HFFc6 (cell line): ENCODE results near the gene TRIM31. TPM values are rescaled to one million over a fixed set of nuclear protein-coding genes. Genes with fewer than 3 reads are reported as not detected.
"Not testable (repeated sequence)": the region's sequence is repeated elsewhere in the genome, so short reads cannot be mapped to it uniquely, and the experiment has no call there.

ENCODE experiments used
- DNase-seq: peaks from one replicate; pipeline ENCODE4 v3.0.0-alpha.2; 2018
- H3K27ac Mint-ChIP-seq: 2 replicates; pipeline ENCODE4 v1.8.0; 2020; ENCODE audit warnings: mild to moderate bottlenecking, mixed read lengths
- H3K27me3 Mint-ChIP-seq: 2 replicates; pipeline ENCODE4 v1.8.0; 2021; ENCODE audit warnings: mild to moderate bottlenecking, moderate library complexity, mixed read lengths; ENCODE audit not compliant: insufficient read depth
- H3K36me3 Mint-ChIP-seq: 2 replicates; pipeline ENCODE4 v1.8.0; 2021; ENCODE audit warnings: low read depth, mixed read lengths
- H3K4me1 Mint-ChIP-seq: 2 replicates; pipeline ENCODE4 v1.8.0; 2020; ENCODE audit warnings: low read depth, mixed read lengths
- H3K4me3 Mint-ChIP-seq: 2 replicates; pipeline ENCODE4 v1.8.0; 2020; ENCODE audit warnings: mild to moderate bottlenecking, moderate library complexity, mixed read lengths
- H3K9me3 Mint-ChIP-seq: 2 replicates; pipeline ENCODE4 v1.8.0; 2020; ENCODE audit warnings: mild to moderate bottlenecking, mixed read lengths
- total RNA-seq, 6 experiments: library from RNA; stranded (reverse); fragmentation: NEBNext Ultra II Directional; extraction: Animal tissue kit (Norgen Biotek cat#: 25700); gene quantifications; 2 replicates in 1 of 6; 3 replicates in 5 of 6; pipeline ENCODE4 v1.2.3, GENCODE V29; 2021
- TF ChIP-seq, protein P1 (sequence below): fragments of 200-600 bp; sonication (generic); IDR thresholded peaks from 2 replicates; pipeline ENCODE4 v1.5.0; 2021; ENCODE audit warnings: antibody characterized with exemption, mild to moderate bottlenecking

Gene TRIM31
- total RNA-seq, 6 experiments from 2014 or later = not detected

DNA sequence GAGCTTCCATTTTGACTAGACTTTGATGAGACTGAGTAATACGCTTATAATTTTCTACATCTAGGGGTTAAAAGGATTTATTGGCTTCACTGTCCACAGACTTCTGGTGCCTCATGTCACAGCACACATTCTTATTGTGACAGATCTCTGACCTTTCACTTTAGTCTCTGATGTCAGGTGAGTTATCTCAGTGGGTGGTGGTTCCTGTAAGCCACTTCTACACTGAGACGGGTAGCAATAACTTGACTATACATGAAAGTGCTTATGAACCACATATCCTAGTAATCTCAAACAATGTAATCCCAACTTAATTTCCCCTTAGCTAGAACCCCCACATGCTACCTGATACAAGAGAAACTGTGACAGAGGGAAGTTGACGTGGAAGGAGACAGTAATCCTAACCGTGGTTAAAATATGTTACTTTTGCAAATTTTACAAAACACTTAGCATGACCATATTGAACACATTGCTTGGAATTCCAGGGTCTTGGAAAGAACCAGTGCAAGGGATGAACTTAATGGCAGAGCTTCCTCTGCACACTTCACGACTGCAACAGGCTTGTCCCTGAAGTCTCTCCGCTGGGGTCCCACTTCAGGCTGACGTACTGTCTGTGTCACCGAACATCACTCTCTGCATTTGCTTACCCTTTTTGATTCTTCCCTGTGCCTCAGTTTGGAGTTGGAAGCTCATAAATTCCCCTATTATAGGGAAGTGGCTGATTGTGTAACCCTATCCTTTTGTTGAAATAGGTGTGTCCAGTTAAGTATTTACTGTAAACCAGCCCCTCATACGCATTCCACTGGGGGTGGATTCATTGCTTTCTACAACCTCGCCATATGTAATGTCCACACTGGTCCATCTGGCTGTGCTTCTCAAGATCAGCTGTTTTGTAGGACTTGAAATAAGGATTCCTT, 16.6 kb upstream of the TRIM31 start:
- H3K9me3 Mint-ChIP-seq = no peaks in the 10 kb centered on the region
- no peak overlapping the region for H3K27ac Mint-ChIP-seq
- TF ChIP-seq, protein P1, sequence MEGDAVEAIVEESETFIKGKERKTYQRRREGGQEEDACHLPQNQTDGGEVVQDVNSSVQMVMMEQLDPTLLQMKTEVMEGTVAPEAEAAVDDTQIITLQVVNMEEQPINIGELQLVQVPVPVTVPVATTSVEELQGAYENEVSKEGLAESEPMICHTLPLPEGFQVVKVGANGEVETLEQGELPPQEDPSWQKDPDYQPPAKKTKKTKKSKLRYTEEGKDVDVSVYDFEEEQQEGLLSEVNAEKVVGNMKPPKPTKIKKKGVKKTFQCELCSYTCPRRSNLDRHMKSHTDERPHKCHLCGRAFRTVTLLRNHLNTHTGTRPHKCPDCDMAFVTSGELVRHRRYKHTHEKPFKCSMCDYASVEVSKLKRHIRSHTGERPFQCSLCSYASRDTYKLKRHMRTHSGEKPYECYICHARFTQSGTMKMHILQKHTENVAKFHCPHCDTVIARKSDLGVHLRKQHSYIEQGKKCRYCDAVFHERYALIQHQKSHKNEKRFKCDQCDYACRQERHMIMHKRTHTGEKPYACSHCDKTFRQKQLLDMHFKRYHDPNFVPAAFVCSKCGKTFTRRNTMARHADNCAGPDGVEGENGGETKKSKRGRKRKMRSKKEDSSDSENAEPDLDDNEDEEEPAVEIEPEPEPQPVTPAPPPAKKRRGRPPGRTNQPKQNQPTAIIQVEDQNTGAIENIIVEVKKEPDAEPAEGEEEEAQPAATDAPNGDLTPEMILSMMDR = no peak
- no peak for DNase-seq
- peaks cover 6% of the 10 kb centered on the region for H3K4me1 Mint-ChIP-seq
- H3K4me3 Mint-ChIP-seq = no peak overlapping the region
- H3K27me3 Mint-ChIP-seq = peaks cover 54% of the 10 kb centered on the region
- H3K36me3 Mint-ChIP-seq = no peaks in the 10 kb centered on the region

DNA sequence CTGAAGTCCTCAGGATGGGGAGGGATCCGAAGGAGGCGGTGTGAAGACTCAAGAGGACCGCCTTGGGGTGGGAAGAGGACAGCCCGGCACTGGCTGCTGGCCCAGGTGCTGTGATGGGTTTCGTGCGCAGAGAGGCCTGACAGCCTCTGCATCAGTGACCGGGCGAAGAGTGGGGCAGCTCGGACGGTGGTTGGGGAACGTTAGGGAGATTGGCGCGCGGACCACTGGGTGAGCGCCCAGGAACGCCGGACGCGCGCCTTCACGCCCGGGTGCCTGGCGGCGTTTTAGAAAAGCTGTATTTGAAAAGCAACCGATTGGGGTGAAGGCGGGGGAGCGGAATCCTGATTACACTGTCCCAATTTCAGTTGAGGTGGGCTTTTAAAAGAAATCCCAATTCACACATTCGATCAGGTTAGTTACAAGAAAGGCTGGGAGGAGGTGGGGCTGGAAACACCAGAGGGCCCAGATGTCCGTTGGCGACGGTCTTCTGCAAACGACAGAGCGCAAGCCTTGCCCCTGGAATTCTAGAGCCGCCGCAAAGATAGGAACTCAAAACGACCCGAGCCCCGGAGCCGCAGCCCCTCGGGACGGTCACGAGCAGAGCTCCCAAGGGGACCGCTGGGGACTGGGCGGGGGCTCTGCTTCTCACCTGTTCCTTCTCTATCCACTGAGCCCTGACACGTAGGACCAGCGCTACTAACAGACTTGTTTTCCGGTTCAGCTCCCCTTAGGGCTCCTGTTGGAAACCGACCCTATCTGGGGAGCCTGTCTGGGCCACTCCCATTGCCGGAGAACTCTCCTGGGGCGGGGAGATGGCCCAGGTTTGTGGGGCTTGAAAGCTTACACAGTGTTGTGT, 14.6 kb upstream of the TRIM31 start:
- H3K9me3 Mint-ChIP-seq = no peaks in the 10 kb centered on the region
- H3K27me3 Mint-ChIP-seq = peaks cover 52% of the 10 kb centered on the region
- DNase-seq = no peak
- TF ChIP-seq, protein P1 = no peak
- peaks cover 15% of the 10 kb centered on the region for H3K4me1 Mint-ChIP-seq
- no peaks in the 10 kb centered on the region for H3K36me3 Mint-ChIP-seq
- H3K27ac Mint-ChIP-seq = no peak overlapping the region
- H3K4me3 Mint-ChIP-seq = 0 out of 2 replicates have a peak overlapping the region, but pooled peaks have one; percentile 14

DNA sequence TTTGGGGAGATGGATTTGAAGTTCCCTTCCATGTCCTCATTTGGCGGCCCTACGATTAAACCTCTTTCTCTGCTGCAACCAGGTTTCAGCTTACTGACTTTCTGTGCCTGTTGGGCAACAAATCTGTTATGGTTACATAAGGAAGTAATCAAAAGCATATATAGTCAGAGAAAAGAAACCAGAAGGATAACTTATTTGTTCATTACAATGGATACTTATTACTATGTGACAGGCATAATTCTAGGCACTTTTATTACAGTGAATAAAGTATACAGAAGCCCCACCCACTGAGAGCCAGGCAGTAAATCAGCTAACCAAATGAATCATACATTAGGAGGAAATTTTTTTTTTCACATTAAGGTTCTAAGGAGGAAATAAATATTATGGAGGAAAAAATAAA, 9.6 kb upstream of the TRIM31 start:
- Mint-ChIP-seq H3K4me3 (no peak overlapping the region), H3K27ac (no peak overlapping the region), H3K36me3 (no peaks in the 10 kb centered on the region), H3K4me1 (peaks cover 30% of the 10 kb centered on the region), H3K27me3 (peaks cover 14% of the 10 kb centered on the region), H3K9me3 (no peaks in the 10 kb centered on the region)
- DNase-seq = peak; percentile 7
- TF ChIP-seq, protein P1 = no peak

DNA sequence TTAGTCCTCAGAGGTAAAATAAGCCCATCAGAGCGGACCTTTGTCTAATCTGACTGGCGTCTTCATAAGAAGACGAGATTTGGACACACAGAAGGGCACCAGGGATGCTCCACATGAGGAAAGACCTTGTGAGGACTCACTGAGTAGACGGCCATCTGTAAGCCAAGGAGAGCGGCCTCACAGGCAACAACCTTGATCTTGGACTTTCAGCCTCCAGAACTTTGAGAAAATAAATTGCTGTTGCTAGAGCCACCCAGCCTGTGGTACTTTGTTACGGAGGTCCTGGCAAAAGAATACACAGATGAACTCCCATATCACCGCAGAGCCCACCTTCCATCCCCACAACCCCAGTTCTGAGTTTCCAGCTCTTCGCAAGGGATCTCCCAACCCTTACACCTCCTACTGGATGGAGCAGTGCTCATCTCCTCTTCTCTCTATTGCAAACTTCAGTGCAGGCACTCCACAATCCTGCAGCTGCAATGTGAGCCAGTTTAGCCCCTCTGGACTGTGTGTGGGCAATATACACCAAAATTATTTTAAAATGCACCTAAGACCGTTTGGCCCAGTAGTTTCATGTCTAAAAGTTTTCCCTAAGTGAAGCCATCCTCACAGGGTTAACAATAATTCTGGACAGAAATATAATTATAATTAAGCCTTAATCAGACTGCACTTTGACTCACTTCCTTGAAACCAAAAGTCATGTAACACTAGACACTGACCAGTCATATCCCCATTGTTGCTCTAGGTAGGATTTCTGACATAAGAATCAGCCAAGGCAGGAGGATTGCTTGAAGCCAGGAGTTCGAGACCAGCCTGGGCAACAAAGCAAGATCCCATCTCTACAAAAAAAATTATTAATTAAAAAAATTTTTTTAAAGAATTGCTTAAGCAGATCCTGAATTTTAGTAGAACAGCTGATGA, 8.8 kb upstream of the TRIM31 start:
- Mint-ChIP-seq H3K4me3 (no peak overlapping the region), H3K27me3 (peaks cover 6% of the 10 kb centered on the region), H3K27ac (no peak overlapping the region), H3K9me3 (no peaks in the 10 kb centered on the region), H3K36me3 (no peaks in the 10 kb centered on the region), H3K4me1 (peaks cover 30% of the 10 kb centered on the region)
- no peak for DNase-seq
- TF ChIP-seq, protein P1 = no peak

DNA sequence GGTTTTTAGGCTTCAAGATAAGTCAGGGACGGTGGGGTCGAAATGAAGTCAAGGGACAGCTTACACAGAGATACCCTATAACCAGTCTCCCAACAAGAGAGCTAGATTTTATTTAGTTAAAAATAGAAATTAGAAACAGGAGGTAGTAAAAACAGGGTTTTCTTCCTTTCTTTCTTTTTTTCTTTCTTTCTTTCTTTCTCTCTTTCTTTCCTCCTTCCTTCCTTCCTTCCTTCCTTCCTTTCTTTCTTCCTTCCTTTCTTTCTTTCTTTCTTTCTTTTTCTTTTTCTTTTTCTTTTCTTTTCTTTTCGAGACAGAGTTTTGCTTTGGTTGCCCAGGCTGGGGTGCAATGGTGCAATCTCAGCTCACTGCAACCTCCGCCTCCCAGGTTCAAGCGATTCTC, 5.8 kb upstream of the TRIM31 start:
- H3K4me3 Mint-ChIP-seq, DNase-seq, H3K27me3 Mint-ChIP-seq, H3K36me3 Mint-ChIP-seq, H3K9me3 Mint-ChIP-seq, H3K27ac Mint-ChIP-seq: not testable (repeated sequence)
- peaks cover 30% of the 10 kb centered on the region for H3K4me1 Mint-ChIP-seq
